ENCODE measurements around the gene BCO2.

The BCO2 gene

GRCh38 chr11:112255067-112255720, 79.9 kb downstream of the BCO2 start:
- Mint-ChIP-seq H3K27me3 (no peaks in the 10 kb centered on the region), H3K9me3 (no peaks in the 10 kb centered on the region), H3K36me3 (no peaks in the 10 kb centered on the region), H3K27ac (no peak overlapping the region), H3K4me3 (no peak overlapping the region), H3K4me1 (no peaks in the 10 kb centered on the region)
- CTCF ChIA-PET, result interaction anchor here (0.8 kb wide), 1 partner anchor 25 kb away, joined by 3 read pairs; no protein-coding TSS in a partner anchor
- no peak for DNase-seq

- no peak within 1 kb of the TSS for H3K27ac Mint-ChIP-seq
- no peak within 1 kb of the TSS for H3K4me3 Mint-ChIP-seq
- no peak for DNase-seq
- CTCF ChIA-PET, result no interaction called here
- no peaks in the 10 kb centered on the region for H3K4me1 Mint-ChIP-seq
- H3K27me3 Mint-ChIP-seq, result peaks cover 4% of the 10 kb centered on the region
- no peaks in the 10 kb centered on the region for H3K9me3 Mint-ChIP-seq
- H3K36me3 Mint-ChIP-seq, result no peaks in the 10 kb centered on the region
Observed at GRCh38 chr11:112260490-112260889, 85.2 kb downstream of the BCO2 start, which contains the start of gene PLET1. PLET1 (minus strand) TSS chr11:112260860; CDS start chr11:112260589, 271 bp downstream.

GRCh38 chr11:112265659-112266409, 90.5 kb downstream of the BCO2 start:
- CTCF ChIA-PET, result interaction anchor here (1.1 kb wide), 1 partner anchor 14 kb away, joined by 3 read pairs; no protein-coding TSS in a partner anchor
- H3K4me1 Mint-ChIP-seq, result no peaks in the 10 kb centered on the region

GRCh38 chr11:112266410-112266778, 91.1 kb downstream of the BCO2 start:
- H3K4me3 Mint-ChIP-seq, result no peak overlapping the region
- CTCF ChIA-PET, result no interaction called here
- H3K9me3 Mint-ChIP-seq, result no peaks in the 10 kb centered on the region
- H3K27ac Mint-ChIP-seq, result no peak overlapping the region
- no peaks in the 10 kb centered on the region for H3K4me1 Mint-ChIP-seq
- H3K36me3 Mint-ChIP-seq, result no peaks in the 10 kb centered on the region
- H3K27me3 Mint-ChIP-seq, result peaks cover 4% of the 10 kb centered on the region
- no peak for DNase-seq

More at GRCh38 chr11:112265659-112266409, 90.5 kb downstream of the BCO2 start:
- no peak for DNase-seq
- H3K27ac Mint-ChIP-seq, result no peak overlapping the region
- no peak overlapping the region for H3K4me3 Mint-ChIP-seq
- peaks cover 4% of the 10 kb centered on the region for H3K27me3 Mint-ChIP-seq
- no peaks in the 10 kb centered on the region for H3K9me3 Mint-ChIP-seq
- no peaks in the 10 kb centered on the region for H3K36me3 Mint-ChIP-seq

- H3K27me3 Mint-ChIP-seq, result peaks cover 4% of the 10 kb centered on the region
- no peak overlapping the region for H3K27ac Mint-ChIP-seq
- CTCF ChIA-PET, result no interaction called here
- H3K4me1 Mint-ChIP-seq, result no peaks in the 10 kb centered on the region
- no peak overlapping the region for H3K4me3 Mint-ChIP-seq
- H3K9me3 Mint-ChIP-seq, result no peaks in the 10 kb centered on the region
- no peak for DNase-seq
- H3K36me3 Mint-ChIP-seq, result no peaks in the 10 kb centered on the region
Observed at GRCh38 chr11:112267188-112267591, 91.9 kb downstream of the BCO2 start.

- H3K27ac Mint-ChIP-seq, result no peak overlapping the region
- no peak for DNase-seq
- no peaks in the 10 kb centered on the region for H3K36me3 Mint-ChIP-seq
- H3K4me3 Mint-ChIP-seq, result no peak overlapping the region
- H3K27me3 Mint-ChIP-seq, result peaks cover 4% of the 10 kb centered on the region
- no peaks in the 10 kb centered on the region for H3K9me3 Mint-ChIP-seq
- no peaks in the 10 kb centered on the region for H3K4me1 Mint-ChIP-seq
- CTCF ChIA-PET, result interaction anchor here (1.6 to 2.0 kb wide), 2 partner anchors 11 to 20 kb away, joined by 3 to 10 read pairs; no protein-coding TSS in a partner anchor
Observed at GRCh38 chr11:112268406-112268805, 93.1 kb downstream of the BCO2 start.

All from activated naive CD4-positive, alpha-beta T cell treated with anti-CD3 and anti-CD28 coated beads, Interleukin-2, amount 10 ng/mL, durations not matched to agents 7 days and 5 days (primary cell).